K562 (cell line): ENCODE measurements around the gene UNC13C.

ENCODE experiments used
- GTF2F1 ChIP-seq: IDR thresholded peaks from 2 replicates; pipeline ENCODE4 v1.6.1; 2011; ENCODE audit warnings: low read depth, low read length, improper control_type of control experiment
- MAFF ChIP-seq: IDR thresholded peaks from 2 replicates; pipeline ENCODE4 v1.6.1; 2012; ENCODE audit warnings: low read length, improper control_type of control experiment
- NFYB ChIP-seq: IDR thresholded peaks from 2 replicates; pipeline ENCODE4 v1.6.1; 2011; ENCODE audit warnings: mild to moderate bottlenecking, moderate library complexity; ENCODE audit not compliant: insufficient read length; ENCODE audit errors: extremely low read depth
- POLR2A ChIP-seq: fragments of 450-650 bp; conservative IDR thresholded peaks from 2 replicates; pipeline ENCODE4 v1.6.1; 2016
- SMARCA5 ChIP-seq: fragments of 450-650 bp; IDR thresholded peaks from 2 replicates; pipeline ENCODE4 v1.6.1; 2016
- SRSF7 ChIP-seq: fragments of 200-400 bp; formaldehyde crosslinking; optimal IDR thresholded peaks from 2 replicates; pipeline ENCODE3; 2017; ENCODE audit warnings: mild to moderate bottlenecking, low read depth, low read length
- TF ChIP-seq, protein P1 (sequence below): fragments of 250-450 bp; sonication (Bioruptor Pico); IDR thresholded peaks from 2 replicates; pipeline ENCODE4 v1.8.0; 2021; ENCODE audit warnings: mild to moderate bottlenecking, moderate library complexity
- TF ChIP-seq, protein P2 (sequence below), 3 experiments: IDR thresholded peaks in 2 of 3; conservative IDR thresholded peaks in 1 of 3; 2 replicates each; pipeline ENCODE4 v1.5.1; 2011 to 2012; ENCODE audit warnings: low read length in 3 of 3, mild to moderate bottlenecking in 3 of 3, control low read depth in 2 of 3, improper control_type of control experiment in 1 of 3, inconsistent platforms in 1 of 3, low read depth in 1 of 3, mixed read lengths in 1 of 3, moderate library complexity in 1 of 3; ENCODE audit not compliant: insufficient read depth in 2 of 3
- TF ChIP-seq, protein P3 (sequence below): sonication (generic); formaldehyde crosslinking; IDR thresholded peaks from 2 replicates; pipeline ENCODE4 v1.9.0; 2022; ENCODE audit warnings: mild to moderate bottlenecking, missing genetic modification reagents

DNA sequence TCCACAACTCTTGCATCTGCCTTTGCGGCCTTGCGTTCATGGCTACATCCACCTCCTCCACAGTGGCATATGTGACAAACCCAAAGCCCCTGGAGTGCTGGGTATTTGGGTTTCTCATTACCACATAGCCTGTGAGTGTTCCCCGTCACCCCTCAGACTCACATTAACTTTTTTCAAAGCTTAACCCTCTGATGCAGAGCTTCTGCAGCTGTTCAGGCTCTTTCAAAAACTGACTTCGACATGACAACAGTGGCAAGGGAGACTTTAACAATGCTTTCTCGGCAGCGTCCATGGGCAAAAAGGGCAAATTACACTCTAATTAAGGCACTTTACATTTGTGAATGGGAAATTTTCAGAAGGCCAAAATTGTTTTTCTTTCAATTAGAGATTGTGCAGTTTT, 343.2 kb downstream of the UNC13C start:
- TF ChIP-seq MAFF: no peak
- TF ChIP-seq, protein P1, sequence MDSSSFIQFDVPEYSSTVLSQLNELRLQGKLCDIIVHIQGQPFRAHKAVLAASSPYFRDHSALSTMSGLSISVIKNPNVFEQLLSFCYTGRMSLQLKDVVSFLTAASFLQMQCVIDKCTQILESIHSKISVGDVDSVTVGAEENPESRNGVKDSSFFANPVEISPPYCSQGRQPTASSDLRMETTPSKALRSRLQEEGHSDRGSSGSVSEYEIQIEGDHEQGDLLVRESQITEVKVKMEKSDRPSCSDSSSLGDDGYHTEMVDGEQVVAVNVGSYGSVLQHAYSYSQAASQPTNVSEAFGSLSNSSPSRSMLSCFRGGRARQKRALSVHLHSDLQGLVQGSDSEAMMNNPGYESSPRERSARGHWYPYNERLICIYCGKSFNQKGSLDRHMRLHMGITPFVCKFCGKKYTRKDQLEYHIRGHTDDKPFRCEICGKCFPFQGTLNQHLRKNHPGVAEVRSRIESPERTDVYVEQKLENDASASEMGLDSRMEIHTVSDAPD: no peak
- TF ChIP-seq NFYB: no peak
- TF ChIP-seq, protein P2, sequence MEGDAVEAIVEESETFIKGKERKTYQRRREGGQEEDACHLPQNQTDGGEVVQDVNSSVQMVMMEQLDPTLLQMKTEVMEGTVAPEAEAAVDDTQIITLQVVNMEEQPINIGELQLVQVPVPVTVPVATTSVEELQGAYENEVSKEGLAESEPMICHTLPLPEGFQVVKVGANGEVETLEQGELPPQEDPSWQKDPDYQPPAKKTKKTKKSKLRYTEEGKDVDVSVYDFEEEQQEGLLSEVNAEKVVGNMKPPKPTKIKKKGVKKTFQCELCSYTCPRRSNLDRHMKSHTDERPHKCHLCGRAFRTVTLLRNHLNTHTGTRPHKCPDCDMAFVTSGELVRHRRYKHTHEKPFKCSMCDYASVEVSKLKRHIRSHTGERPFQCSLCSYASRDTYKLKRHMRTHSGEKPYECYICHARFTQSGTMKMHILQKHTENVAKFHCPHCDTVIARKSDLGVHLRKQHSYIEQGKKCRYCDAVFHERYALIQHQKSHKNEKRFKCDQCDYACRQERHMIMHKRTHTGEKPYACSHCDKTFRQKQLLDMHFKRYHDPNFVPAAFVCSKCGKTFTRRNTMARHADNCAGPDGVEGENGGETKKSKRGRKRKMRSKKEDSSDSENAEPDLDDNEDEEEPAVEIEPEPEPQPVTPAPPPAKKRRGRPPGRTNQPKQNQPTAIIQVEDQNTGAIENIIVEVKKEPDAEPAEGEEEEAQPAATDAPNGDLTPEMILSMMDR (IDR thresholded peaks at IDR 0.05 in 2 of 3, conservative IDR thresholded peaks at IDR 0.05 in 1 of 3; ENCODE audit: insufficient read depth in 2 of 3, low read depth in 1 of 3, low read length in 3 of 3): no peak
- no peak for TF ChIP-seq SMARCA5
- TF ChIP-seq GTF2F1: no peak
- TF ChIP-seq, protein P3, sequence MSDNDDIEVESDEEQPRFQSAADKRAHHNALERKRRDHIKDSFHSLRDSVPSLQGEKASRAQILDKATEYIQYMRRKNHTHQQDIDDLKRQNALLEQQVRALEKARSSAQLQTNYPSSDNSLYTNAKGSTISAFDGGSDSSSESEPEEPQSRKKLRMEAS (CRISPR knock-in tag): no peak
- no peak for TF ChIP-seq POLR2A
- no peak for TF ChIP-seq SRSF7
